ENCODE results near the gene BUD31. TPM values are rescaled to one million over a fixed set of nuclear protein-coding genes. Genes with fewer than 3 reads are reported as not detected.

BUD31 gene
- total and polyA plus RNA-seq, 9 of the 15 experiments (the other 6 are each of a cell fraction or from before 2014, with no cell fraction given), result 105 to 342 (median 247) TPM

DNA sequence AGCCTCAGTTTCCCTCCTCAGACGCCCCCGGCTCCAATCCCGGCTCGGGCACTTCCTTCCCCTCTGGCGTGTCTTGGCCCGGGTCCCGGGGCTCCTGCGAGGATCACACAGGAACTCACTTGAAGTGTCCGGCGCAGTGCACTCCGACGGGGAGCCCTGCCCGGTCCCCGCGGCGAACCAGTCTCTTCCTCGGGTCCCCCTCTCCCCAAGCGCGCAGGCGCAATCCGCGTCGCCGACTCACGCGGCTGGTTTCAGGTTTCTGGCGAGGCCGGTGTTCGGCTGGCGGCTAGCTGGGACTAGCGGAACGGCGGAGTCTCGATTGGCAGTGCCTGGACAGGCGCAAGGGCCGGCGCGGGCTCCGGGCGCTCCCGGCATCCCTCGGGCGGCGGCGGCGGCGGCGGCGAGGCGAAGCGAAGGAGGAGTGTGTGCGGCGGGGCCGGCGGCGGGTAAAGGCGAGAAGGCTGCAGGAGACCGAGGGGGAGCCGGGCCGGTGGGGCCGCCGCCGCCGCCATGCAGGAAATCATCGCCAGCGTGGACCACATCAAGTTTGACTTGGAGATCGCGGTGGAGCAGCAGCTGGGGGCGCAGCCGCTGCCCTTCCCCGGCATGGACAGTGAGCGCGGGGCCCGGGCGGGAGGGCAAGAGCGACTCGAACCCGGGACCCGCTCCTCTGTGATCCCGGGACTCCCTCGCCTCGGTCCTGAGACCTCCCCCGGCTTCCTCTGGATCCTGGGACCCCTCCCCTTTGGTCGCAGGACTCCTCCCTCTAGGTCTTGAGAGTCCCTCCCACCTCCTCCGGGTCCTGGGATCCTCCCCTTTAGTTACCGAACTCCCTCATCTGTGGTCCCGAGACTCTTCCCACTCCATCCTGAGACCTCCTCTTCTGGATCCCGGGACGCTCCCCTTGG lies 30.1 kb downstream of the BUD31 start, which contains the start of the genes CPSF4 and PTCD1 (continued):
- TF ChIP-seq, protein P1, sequence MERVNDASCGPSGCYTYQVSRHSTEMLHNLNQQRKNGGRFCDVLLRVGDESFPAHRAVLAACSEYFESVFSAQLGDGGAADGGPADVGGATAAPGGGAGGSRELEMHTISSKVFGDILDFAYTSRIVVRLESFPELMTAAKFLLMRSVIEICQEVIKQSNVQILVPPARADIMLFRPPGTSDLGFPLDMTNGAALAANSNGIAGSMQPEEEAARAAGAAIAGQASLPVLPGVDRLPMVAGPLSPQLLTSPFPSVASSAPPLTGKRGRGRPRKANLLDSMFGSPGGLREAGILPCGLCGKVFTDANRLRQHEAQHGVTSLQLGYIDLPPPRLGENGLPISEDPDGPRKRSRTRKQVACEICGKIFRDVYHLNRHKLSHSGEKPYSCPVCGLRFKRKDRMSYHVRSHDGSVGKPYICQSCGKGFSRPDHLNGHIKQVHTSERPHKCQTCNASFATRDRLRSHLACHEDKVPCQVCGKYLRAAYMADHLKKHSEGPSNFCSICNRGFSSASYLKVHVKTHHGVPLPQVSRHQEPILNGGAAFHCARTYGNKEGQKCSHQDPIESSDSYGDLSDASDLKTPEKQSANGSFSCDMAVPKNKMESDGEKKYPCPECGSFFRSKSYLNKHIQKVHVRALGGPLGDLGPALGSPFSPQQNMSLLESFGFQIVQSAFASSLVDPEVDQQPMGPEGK (CRISPR knock-in tag; IDR thresholded peaks at IDR 0.05; ENCODE audit: borderline replicate concordance), result no peak
- no peak for TF ChIP-seq HOMEZ (CRISPR knock-in tag; IDR thresholded peaks at IDR 0.05)
- no peak for TF ChIP-seq KAT8 (IDR thresholded peaks at IDR 0.05; ENCODE audit: low read depth)
- TF ChIP-seq ZFP30 (CRISPR knock-in tag; IDR thresholded peaks at IDR 0.05; ENCODE audit: borderline replicate concordance), result no peak
- no peak for TF ChIP-seq SRSF3 (IDR thresholded peaks at IDR 0.05; ENCODE audit: insufficient read depth, low read length)
- TF ChIP-seq PHF21A (IDR thresholded peaks at IDR 0.05; ENCODE audit: borderline replicate concordance, low read depth), result no peak
- TF ChIP-seq ASH1L (IDR thresholded peaks at IDR 0.05; ENCODE audit: borderline replicate concordance, low read depth, partially characterized antibody), result no peak
- peak; percentile 57; the same call in 1 of the 2 replicates for TF ChIP-seq PML (IDR thresholded peaks at IDR 0.05; ENCODE audit: low read length)
- TF ChIP-seq MAFF (IDR thresholded peaks at IDR 0.05; ENCODE audit: low read length), result no peak
- no peak for TF ChIP-seq ZKSCAN8 (CRISPR knock-in tag; IDR thresholded peaks at IDR 0.05)
- no peak for TF ChIP-seq PRPF4 (IDR thresholded peaks at IDR 0.05; ENCODE audit: insufficient read depth, low read depth, low read length, poor library complexity, severe bottlenecking)
- peak; percentile 84; the same call in 1 of the 2 replicates for TF ChIP-seq HIVEP1 (CRISPR knock-in tag; IDR thresholded peaks at IDR 0.05)
- TF ChIP-seq ILF3 (IDR thresholded peaks at IDR 0.05; ENCODE audit: borderline replicate concordance), result no peak
- peak; percentile 96 for TF ChIP-seq BHLHE40 (IDR thresholded peaks at IDR 0.05; ENCODE audit: low read length)
- TF ChIP-seq RBM17 (IDR thresholded peaks at IDR 0.05; ENCODE audit: borderline replicate concordance, low read depth, low read length), result no peak
- TF ChIP-seq ZNF785 (CRISPR knock-in tag; IDR thresholded peaks at IDR 0.05), result no peak
